ENCODE data around the gene NDUFS8. TPM values are rescaled to one million over a fixed set of nuclear protein-coding genes. Genes with fewer than 3 reads are reported as not detected.

NDUFS8 gene
- total and polyA plus RNA-seq, 2 donors (not counting 1 experiment from before 2014, with no cell fraction given): 73.9 to 84.6 TPM

GRCh38 chr11:68026391-68027105 lies 3.9 kb upstream of the NDUFS8 start:
- no peaks in the 10 kb centered on the region for H3K9me3 Mint-ChIP-seq (ENCODE audit: insufficient read depth)
- CTCF ChIA-PET: no interaction called here
- peaks cover 10 to 15% of the 10 kb centered on the region in 2 donors for H3K4me1 ChIP-seq (ENCODE audit: control insufficient read depth in 2 of 2, insufficient read depth in 2 of 2, low read length in 2 of 2)
- POLR2A ChIA-PET: no interaction called here
- H3K27ac ChIP-seq (ENCODE audit: low read length in 2 of 2): no peak overlapping the region
- DNase-seq: no peak
- no peaks in the 10 kb centered on the region for H3K36me3 ChIP-seq (replicated peaks in 1 of 2; ENCODE audit: control extremely low read depth in 1 of 2, control insufficient read depth in 1 of 2, extremely low read depth in 1 of 2, insufficient read depth in 2 of 2, low read length in 1 of 2)
- H3K9me3 ChIP-seq (ENCODE audit: control extremely low read depth in 1 of 3, control insufficient read depth in 2 of 3, insufficient read depth in 1 of 3, low read length in 2 of 3): no peaks in the 10 kb centered on the region
- no peak overlapping the region for H3K4me2 ChIP-seq (replicated peaks; ENCODE audit: low read depth, low read length, poor library complexity, severe bottlenecking)
- H3K4me3 Mint-ChIP-seq: no peak overlapping the region
- H3K79me2 ChIP-seq (ENCODE audit: control insufficient read depth, insufficient read depth, low read length): peaks cover 8% of the 10 kb centered on the region
- no peak for ATAC-seq (ENCODE audit: low read depth)
- H3K4me3 ChIP-seq (ENCODE audit: control extremely low read depth in 1 of 5, extremely low read depth in 1 of 5, insufficient read depth in 1 of 5, low read depth in 2 of 5, low read length in 4 of 5): no peak overlapping the region
- WGBS (ENCODE audit: insufficient coverage): 88% methylated on average over 18 of the region's 18 CpGs
- H3K27ac Mint-ChIP-seq: no peak overlapping the region
- intact Hi-C loops (cut with micrococcal nuclease): no loop called here
- H3K27me3 Mint-ChIP-seq: no peaks in the 10 kb centered on the region
- H3K27me3 ChIP-seq (replicated peaks in 1 of 4; ENCODE audit: control extremely low read depth in 1 of 4, control insufficient read depth in 3 of 4, insufficient read depth in 4 of 4, low read length in 3 of 4): no peaks in the 10 kb centered on the region
- H3K9ac ChIP-seq (ENCODE audit: low read length): no peak overlapping the region
- H4K20me1 ChIP-seq (ENCODE audit: control insufficient read depth, insufficient read depth, low read length, poor library complexity, severe bottlenecking): no peaks in the 10 kb centered on the region
- peaks cover 17% of the 10 kb centered on the region for H3K4me1 Mint-ChIP-seq
- TF ChIP-seq CTCF (IDR thresholded peaks at IDR 0.05) (no peak), EZH2 (IDR thresholded peaks at IDR 0.05; ENCODE audit: borderline replicate concordance, insufficient read depth, low read depth, low read length, poor library complexity, severe bottlenecking) (no peak)
- no peak overlapping the region for H2AFZ ChIP-seq (ENCODE audit: insufficient read depth, low read depth, low read length, poor library complexity, severe bottlenecking)

- H3K27me3 Mint-ChIP-seq: no peaks in the 10 kb centered on the region
- peaks cover 21% of the 10 kb centered on the region for H3K4me1 Mint-ChIP-seq
- ChIA-PET CTCF (interaction anchor here (0.8 to 1.7 kb wide), 2 partner anchors 21 to 181 kb away, joined by 3 to 6 read pairs; no protein-coding TSS in a partner anchor), POLR2A (no interaction called here)
- no peak overlapping the region for H2AFZ ChIP-seq (ENCODE audit: insufficient read depth, low read depth, low read length, poor library complexity, severe bottlenecking)
- H3K27ac ChIP-seq (ENCODE audit: low read length in 2 of 2): no peak overlapping the region
- H4K20me1 ChIP-seq (ENCODE audit: control insufficient read depth, insufficient read depth, low read length, poor library complexity, severe bottlenecking): peaks cover 3% of the 10 kb centered on the region
- no peak for TF ChIP-seq CTCF (IDR thresholded peaks at IDR 0.05)
- no peak for TF ChIP-seq EZH2 (IDR thresholded peaks at IDR 0.05; ENCODE audit: borderline replicate concordance, insufficient read depth, low read depth, low read length, poor library complexity, severe bottlenecking)
- DNase-seq (no peak), ATAC-seq (ENCODE audit: low read depth) (no peak)
- H3K9ac ChIP-seq (ENCODE audit: low read length): no peak overlapping the region
- H3K9me3 Mint-ChIP-seq (ENCODE audit: insufficient read depth): no peaks in the 10 kb centered on the region
- peaks cover 0 to 5% of the 10 kb centered on the region in 2 experiments for H3K36me3 ChIP-seq (replicated peaks in 1 of 2; ENCODE audit: control extremely low read depth in 1 of 2, control insufficient read depth in 1 of 2, extremely low read depth in 1 of 2, insufficient read depth in 2 of 2, low read length in 1 of 2)
- WGBS (ENCODE audit: insufficient coverage): 98% methylated on average over 21 of the region's 21 CpGs
- no peaks in the 10 kb centered on the region for H3K9me3 ChIP-seq (ENCODE audit: control extremely low read depth in 1 of 3, control insufficient read depth in 2 of 3, insufficient read depth in 1 of 3, low read length in 2 of 3)
- H3K79me2 ChIP-seq (ENCODE audit: control insufficient read depth, insufficient read depth, low read length): peaks cover 19% of the 10 kb centered on the region
- no peaks in the 10 kb centered on the region for H3K27me3 ChIP-seq (replicated peaks in 1 of 4; ENCODE audit: control extremely low read depth in 1 of 4, control insufficient read depth in 3 of 4, insufficient read depth in 4 of 4, low read length in 3 of 4)
- intact Hi-C loops (cut with micrococcal nuclease): no loop called here
- H3K27ac Mint-ChIP-seq: no peak overlapping the region
- H3K4me3 Mint-ChIP-seq: no peak overlapping the region
- peaks cover 12 to 20% of the 10 kb centered on the region in 2 donors for H3K4me1 ChIP-seq (ENCODE audit: control insufficient read depth in 2 of 2, insufficient read depth in 2 of 2, low read length in 2 of 2)
- no peak overlapping the region for H3K4me2 ChIP-seq (replicated peaks; ENCODE audit: low read depth, low read length, poor library complexity, severe bottlenecking)
- H3K4me3 ChIP-seq (ENCODE audit: control extremely low read depth in 1 of 5, extremely low read depth in 1 of 5, insufficient read depth in 1 of 5, low read depth in 2 of 5, low read length in 4 of 5): no peak overlapping the region
Observed at GRCh38 chr11:68027667-68028066, 2.8 kb upstream of the NDUFS8 start.

Data from B cell (primary cell).